HG03571 (cell line): ENCODE data around the gene ITGA5.

Experiments used
- ATAC-seq: cut with Tn5 transposase; IDR thresholded peaks from one replicate; pipeline ENCODE4 v1.9.1; 2021; ENCODE audit not compliant: unreplicated experiment

The ITGA5 gene

GRCh38 chr12:54419088-54419887, at the start of gene ITGA5:
Gene ITGA5, minus strand, starts transcription at chr12:54419266. Its CDS starts 68 bp downstream, at chr12:54419198.
- ATAC-seq: no peak

DNA sequence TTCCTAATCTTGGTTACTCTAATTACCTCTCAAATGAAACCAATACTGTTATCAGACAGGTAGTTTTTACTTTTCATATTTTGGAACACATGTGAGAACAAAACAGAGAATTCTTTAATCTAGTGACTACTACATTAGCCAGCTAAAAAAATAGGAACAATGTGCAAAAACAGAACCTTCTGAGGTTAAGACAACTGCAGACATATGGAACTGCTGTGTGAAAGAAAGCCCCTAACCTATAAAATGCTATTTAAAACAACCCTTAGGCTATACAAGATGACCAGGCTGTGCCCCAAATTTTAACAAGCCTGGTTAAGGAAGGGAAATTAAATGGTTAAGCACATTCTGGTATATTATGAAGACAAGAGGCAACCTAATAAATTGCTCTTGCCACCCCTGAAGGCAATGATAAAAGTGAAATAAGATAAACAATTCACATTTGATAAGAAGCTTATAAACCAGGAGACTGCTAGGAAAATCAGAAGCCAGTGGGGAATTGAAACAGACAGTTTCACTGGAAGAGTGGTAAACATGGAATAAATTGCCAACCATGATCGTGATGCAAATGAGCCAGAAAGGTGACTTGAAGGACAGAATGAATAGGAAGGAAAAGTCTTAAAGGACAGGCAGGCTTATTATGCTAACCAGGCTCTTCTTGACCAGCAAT, 46.9 kb upstream of the ITGA5 start:
- no peak for ATAC-seq

GRCh38 chr12:54463484-54463883, 44.4 kb upstream of the ITGA5 start:
- ATAC-seq: no peak

GRCh38 chr12:54463034-54463433, 44.0 kb upstream of the ITGA5 start:
- ATAC-seq: no peak

GRCh38 chr12:54460317-54460923, 41.4 kb upstream of the ITGA5 start:
- ATAC-seq: no peak

- no peak for ATAC-seq
These were observed 40.3 kb upstream of the ITGA5 start for GRCh38 chr12:54459355-54459754.

DNA sequence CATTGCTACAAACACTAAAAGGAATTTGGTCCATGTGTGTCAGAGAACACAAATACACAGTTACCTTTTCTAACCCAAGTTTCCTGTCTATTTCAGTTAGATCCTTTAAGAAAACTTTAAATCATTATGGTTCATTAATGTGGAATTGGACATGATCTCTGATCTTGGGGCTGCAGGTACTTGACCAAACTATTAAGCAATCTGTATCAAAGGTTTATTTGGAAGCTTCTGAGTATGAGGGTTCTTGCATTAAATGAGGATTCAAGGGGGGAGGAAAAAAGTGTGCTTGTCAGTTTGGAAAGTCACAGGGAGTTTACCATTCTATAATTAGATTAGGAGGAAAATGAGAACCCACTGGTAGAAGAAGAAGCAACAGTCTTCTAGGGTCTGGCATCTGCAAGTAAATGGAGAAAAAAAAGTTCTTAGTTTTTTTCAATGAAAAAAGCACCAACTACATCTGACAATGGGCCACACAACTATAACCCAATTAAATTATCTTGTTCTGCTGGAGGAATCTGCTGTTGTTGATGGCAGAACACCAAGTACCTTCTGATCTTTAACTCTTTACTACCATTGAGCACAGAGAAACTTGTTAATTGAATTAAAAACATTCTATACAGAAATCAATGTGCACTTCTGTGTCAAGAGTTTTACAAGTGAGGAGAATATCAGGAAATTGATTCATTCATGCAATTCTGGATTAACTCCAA, 36.8 kb upstream of the ITGA5 start:
- ATAC-seq: no peak

DNA sequence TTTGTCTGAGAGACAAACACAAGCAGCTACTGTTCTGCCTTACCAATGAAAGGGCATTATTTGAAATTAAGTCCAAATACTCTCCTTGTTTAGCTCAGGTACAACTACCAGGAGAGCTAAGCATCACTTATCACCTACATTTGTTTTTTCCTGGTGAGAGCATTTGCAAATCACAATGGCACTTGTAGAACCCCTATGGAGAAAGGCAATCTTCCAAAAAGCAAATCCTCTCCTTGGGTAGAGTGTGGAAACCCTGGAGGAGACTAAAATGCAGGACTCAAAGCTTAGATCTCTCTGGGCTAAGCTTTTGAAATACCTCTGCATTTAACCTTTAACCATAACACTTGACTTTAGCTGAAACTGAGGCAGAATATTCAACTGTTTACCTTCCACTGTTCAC, 33.6 kb upstream of the ITGA5 start:
- ATAC-seq: no peak

- no peak for ATAC-seq
These were observed 29.3 kb upstream of the ITGA5 start for GRCh38 chr12:54448344-54448743.

DNA sequence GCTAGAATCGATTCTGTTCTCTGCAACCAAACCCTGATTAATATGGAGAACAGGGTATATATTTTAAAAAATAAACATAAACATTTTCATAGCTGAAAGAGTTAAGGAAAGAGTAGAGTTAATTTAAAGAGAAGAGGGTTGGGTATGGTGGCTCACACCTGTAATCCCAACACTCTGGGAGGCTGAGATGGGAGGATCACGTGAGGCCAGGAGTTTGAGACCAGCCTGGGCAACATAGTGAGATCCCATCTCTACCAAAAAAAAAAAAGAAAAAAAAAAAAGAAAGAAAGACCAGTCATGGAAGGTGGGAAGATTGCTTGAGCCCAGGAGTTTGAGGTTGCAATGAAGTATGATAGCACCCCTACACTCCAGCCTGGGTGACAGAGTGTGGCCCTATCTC, 28.9 kb upstream of the ITGA5 start:
- ATAC-seq: no peak

GRCh38 chr12:54444206-54444605, 25.1 kb upstream of the ITGA5 start:
- ATAC-seq: no peak

DNA sequence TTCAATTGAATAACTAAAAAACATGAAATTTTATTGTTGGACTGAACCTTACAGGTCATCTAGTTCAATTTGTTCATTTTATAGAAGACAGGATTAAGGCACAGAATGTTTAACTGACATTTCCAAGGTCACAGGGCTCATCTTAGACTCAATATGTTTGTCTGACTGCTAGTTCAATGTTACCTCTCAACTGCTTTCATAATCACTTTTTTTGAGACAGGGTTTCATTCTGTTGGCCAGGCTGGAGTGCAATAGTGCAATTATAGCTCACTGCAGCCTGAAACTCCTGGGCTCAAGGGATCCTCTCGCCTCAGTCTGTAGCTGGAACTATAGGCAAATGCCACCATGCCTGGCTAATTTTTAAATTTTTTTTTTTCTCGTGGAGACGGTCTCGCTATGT, 24.4 kb upstream of the ITGA5 start:
- ATAC-seq: no peak

- ATAC-seq: no peak
These were observed 23.9 kb upstream of the ITGA5 start for GRCh38 chr12:54442961-54443360.

GRCh38 chr12:54442099-54442498, 23.0 kb upstream of the ITGA5 start:
- ATAC-seq: no peak

DNA sequence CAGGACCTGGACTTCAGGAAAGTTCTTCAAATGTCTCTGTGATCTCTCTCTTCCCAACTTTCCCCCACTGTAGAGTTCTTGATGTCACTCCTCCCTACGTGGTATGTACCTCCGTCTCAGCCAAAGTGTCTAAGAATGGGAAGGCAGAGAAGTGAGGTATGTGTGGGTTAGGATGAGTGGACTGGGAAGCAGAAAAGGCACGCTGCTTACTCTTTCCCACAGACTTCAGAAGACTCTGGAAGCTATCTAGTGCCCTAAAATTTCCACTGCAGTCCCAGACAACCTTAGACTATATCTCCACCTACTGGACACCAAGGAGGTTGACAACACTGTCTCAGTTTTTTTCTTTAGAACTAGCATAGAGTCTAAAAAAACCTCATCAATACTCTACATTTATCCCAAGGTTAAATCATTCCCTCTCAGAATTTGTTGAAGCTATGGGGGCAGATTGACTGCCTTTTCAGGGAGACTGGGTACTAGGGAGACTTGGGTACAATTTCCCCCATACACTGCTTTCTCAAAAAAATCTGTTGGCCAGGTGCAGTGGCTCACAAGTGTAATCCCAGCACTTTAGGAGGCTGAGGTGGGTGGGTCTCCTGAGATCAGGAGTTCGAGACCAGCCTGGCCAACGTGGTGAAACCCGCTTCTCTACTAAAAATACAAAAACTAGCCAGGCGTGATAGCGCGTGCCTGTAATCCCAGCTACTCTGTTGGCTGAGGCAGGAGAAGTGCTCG, 20.6 kb upstream of the ITGA5 start:
- no peak for ATAC-seq

DNA sequence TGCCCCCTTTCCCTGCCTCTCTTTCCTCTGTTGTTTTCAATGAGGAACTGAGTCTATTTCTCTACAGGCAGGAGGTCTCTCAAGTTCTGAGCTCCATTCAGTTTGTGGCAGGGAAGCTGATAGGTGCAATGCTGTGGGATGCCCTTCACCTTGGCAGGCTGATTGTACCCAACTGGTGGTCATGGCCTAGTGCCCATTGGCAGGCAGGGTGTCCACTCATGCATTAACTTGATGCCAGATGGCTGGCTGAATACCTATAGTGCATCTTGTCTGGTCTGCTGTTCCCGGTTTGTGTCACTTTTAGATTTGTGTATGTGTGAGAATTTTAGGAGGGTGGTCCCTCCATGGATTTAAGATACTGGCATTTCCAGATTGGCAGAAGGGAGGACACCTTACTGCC, 20.0 kb upstream of the ITGA5 start:
- no peak for ATAC-seq

- ATAC-seq: no peak
These were observed 19.5 kb upstream of the ITGA5 start for GRCh38 chr12:54438517-54438916.

GRCh38 chr12:54437697-54438096, 18.6 kb upstream of the ITGA5 start:
- ATAC-seq: no peak

GRCh38 chr12:54437243-54437642, 18.2 kb upstream of the ITGA5 start:
- ATAC-seq: no peak

GRCh38 chr12:54432815-54433164, 13.7 kb upstream of the ITGA5 start:
- ATAC-seq: no peak
